HUES48 (cell line): Measurements from ENCODE around the gene BMP7.

Source experiments
- H3K27ac ChIP-seq: one replicate; pipeline ENCODE4 v1.7.0; 2013; ENCODE audit warnings: low read depth, low read length, inconsistent platforms
- H3K27me3 ChIP-seq: 2 replicates; pipeline ENCODE4 v1.6.1; 2013; ENCODE audit warnings: mild to moderate bottlenecking, low read length; ENCODE audit not compliant: control insufficient read depth, insufficient read depth
- H3K36me3 ChIP-seq: 2 replicates; pipeline ENCODE4 v1.6.1; 2013; ENCODE audit warnings: low read length; ENCODE audit not compliant: control insufficient read depth, insufficient read depth
- H3K4me1 ChIP-seq: 2 replicates; pipeline ENCODE4 v1.6.1; 2013; ENCODE audit warnings: mild to moderate bottlenecking, low read length; ENCODE audit not compliant: control insufficient read depth, insufficient read depth
- H3K4me3 ChIP-seq: 2 replicates; pipeline ENCODE4 v1.5.1; 2013; ENCODE audit warnings: mild to moderate bottlenecking, low read depth, low read length
- H3K9ac ChIP-seq: 2 replicates; pipeline ENCODE4 v1.6.1; 2013; ENCODE audit warnings: mild to moderate bottlenecking, low read depth, low read length, moderate library complexity
- H3K9me3 ChIP-seq: 2 replicates; pipeline ENCODE4 v1.6.1; 2013; ENCODE audit warnings: low read length; ENCODE audit not compliant: control insufficient read depth, insufficient read depth

Gene BMP7

GRCh38 chr20:57122536-57123489 lies 143.6 kb downstream of the BMP7 start:
- Histone ChIP-seq H3K4me1 (0 out of 2 replicates have a peak, but pooled peaks cover 5% of the 10 kb centered on the region), H3K27me3 (no peaks in the 10 kb centered on the region), H3K27ac (no peak overlapping the region), H3K9me3 (no peaks in the 10 kb centered on the region), H3K4me3 (no peak overlapping the region), H3K36me3 (no peaks in the 10 kb centered on the region), H3K9ac (no peak overlapping the region)

GRCh38 chr20:57118964-57119363 lies 147.5 kb downstream of the BMP7 start:
- H3K27me3 ChIP-seq: no peaks in the 10 kb centered on the region
- no peaks in the 10 kb centered on the region for H3K36me3 ChIP-seq
- no peak overlapping the region for H3K9ac ChIP-seq
- H3K4me3 ChIP-seq: no peak overlapping the region
- no peak overlapping the region for H3K27ac ChIP-seq
- H3K4me1 ChIP-seq: no peaks in the 10 kb centered on the region
- H3K9me3 ChIP-seq: no peaks in the 10 kb centered on the region
